ENCODE measurements around the gene CLK4. TPM values are rescaled to one million over a fixed set of nuclear protein-coding genes. Genes with fewer than 3 reads are reported as not detected.
A peak's percentile ranks its signal among the peaks of the same experiment; 100 is the strongest.
"Not testable (repeated sequence)": the region's sequence is repeated elsewhere in the genome, so short reads cannot be mapped to it uniquely, and the experiment has no call there.

Gene CLK4
- total RNA-seq, 1 donor from 2014 or later: 23.5 TPM

DNA sequence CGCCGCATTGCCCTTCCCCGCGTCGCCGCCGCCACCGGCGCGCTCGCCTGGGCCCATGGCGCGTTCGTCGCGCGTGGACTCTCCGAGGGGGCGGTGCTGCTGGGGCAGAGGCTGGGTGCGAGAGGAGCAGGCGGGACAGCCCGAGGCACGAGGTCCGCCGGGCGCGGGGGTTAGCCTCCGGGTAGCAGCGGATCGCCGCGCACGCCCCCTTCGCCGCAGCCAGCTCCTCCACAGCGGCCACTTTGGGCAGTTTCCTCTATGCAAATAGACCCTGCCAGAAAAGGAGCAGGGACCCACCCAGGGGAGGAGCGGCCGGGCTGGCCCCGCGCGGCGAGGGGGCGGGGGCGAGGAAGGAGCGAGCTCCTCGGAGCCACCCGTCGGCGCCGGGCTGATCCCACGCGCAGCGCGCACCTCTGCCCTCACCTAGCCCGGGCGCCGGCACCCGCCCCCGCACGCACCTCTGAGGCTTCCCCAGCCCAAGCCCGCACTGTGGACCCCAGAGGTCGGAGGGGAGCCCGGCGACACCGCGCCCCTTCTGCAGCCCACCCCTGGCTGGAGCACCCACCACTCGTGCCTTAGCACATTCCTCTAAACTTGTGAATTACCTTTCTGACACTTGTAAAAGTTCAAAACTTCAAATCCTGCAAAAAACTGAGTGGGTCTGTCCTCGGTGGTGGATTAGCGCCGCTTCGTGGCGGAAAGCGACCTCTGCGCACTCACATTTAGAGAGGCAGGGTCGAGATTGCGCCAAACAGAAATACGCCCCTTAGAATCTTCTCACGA lies 36.5 kb downstream of the CLK4 start, which contains the start of gene COL23A1:
Gene COL23A1 (minus strand): TSS at position 253 of the 783 bp plus-strand sequence.
- intact Hi-C loops (cut with micrococcal nuclease): no loop called here
- peak; percentile 90 for ATAC-seq
- peak; percentile 83 for DNase-seq

DNA sequence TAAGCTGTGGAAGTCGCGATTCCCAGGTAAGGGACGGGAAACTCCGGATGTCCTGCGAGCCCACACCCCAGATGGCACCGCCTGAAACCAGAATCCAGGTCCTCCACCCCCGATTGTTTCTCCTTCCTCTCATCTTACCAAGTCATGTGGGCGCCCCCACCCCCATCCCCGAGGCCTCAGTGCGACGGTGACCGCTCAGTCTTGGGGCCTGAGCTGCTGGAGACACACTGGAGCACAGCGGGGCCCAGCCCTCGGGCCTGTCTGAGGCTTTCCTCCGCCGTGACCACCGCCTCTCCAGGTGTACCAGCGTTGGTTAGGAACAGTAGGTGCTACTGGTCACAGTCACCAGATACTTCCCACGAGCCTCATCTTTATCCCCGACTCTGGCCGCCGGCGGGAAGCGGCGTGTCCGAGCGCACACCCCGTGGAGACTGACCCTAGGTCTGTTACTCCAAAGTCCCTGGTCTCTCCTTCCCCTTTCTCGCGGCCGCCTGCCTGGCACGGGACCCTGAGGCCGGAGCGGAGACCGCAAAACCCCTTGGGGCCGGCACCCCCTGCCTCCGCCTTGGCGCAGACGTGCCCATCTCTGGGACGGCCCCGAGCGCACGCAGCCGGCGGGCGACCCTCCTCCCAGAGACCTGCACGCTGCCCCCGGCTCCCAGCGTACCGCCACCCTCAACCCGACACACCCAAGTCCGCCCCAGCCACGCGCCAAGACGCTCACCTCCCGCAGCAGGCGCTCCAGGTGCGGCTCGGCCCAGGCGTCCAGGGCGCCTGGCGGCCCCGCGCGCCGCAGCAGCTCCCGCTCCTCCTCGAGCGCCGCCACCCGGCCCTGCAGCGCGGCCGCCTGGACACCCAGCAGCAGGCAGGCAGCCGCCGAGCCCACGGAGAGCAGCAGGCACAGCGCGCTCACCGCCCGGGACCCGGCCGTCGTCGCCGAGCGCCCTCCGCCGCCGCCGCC lies 37.4 kb downstream of the CLK4 start:
- peak; percentile 75 for DNase-seq
- intact Hi-C loops (cut with micrococcal nuclease): no loop called here
- ATAC-seq: peak; percentile 56

DNA sequence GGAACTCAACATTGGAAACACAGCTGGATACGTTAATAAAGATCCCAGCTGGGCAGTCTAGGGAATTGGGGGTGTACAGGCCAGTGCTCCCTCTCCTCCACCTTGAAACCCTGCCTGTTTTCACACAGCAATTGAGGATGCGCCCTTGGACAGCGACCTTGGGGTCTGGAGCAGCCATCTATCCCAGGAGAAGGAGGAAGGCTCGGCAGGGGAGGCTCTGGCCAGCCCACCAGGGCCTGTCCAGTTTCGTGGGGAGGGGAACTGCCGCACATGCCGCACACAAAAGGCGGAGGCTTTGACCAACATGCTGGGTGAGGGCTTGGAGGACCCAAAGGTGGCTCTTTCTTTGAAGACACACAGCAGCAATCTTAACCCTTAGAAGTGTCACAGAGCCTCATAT lies 38.1 kb downstream of the CLK4 start:
- intact Hi-C loops (cut with micrococcal nuclease): no loop called here
- ATAC-seq (no peak), DNase-seq (no peak)

DNA sequence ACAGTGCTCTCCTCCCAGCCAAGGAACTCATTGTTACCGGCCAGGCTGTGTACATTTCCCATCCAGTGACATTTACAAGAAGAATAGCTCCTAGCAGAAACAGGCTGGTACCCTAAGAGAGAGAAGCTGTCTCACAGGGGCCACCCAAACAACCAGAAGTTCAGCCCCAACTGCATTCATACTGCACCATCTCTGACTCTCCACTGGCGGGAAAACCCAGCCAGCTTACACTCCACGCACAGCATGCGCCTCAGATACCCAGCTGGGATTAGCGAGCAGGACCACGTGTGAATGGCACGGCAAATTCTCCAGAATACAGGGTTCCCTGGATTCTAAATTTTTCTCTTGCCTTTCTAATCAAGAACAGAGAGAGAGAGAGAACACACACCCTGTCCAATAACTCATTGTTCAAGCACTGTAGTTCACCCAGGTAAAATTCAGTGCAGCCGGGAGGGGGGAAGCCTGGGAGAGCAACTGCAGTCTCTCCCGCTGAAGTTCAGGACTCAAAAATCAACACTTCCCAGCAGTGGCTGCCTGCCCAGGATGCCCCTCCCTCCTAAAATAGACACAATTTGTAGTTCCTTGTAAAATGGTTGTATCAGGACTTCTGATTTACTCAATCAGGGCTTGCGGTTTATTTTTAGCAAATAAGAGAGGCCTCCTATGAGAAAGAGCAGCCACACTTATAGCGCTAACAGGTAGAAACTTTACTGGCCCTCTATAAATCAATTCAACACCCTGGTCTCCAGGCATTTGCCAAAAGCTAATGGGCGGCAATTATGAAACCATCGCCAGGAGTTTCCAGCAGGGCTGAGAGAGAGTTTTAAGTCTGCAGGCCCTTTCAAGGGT lies 38.9 kb downstream of the CLK4 start:
- ATAC-seq (no peak), DNase-seq (no peak)
- intact Hi-C loops (cut with micrococcal nuclease): no loop called here

DNA sequence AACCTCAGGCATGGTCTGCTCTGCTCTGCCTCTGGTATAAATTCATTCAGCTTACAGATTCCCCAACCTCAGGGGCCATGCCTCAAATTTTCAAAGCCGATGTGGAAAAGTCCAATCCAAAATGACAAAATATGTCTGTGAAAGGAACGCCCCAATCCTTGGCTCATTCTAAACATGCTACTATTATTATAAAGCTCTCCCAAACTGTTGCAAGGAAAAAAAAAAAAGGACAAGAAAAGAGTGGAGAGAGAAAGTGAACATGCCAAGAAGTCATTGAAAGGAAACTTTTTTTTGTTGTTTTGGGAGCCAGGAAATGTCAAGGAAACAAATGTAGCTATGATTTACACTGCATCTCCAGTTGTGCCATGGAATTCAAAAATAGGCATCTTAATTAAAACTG lies 40.5 kb downstream of the CLK4 start:
- DNase-seq: no peak
- ATAC-seq: no peak
- intact Hi-C loops (cut with micrococcal nuclease): no loop called here

DNA sequence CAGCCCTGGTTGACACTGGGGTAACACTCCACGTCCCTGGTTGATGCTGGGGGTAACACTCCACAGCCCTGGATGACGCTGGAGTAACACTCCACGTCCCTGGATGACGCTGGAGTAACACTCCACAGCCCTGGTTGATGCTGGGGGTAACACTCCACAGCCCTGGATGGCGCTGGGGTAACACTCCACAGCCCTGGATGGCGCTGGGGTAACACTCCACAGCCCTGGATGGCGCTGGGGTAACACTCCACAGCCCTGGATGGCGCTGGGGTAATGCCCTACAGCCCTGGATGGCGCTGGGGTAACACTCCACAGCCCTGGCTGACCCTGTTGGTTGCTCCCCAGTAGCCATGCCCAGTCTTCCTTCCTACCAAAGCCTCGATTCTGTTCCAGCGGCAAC lies 41.4 kb downstream of the CLK4 start:
- DNase-seq (peak; percentile 55), ATAC-seq (peak; percentile 46)
- intact Hi-C loops (cut with micrococcal nuclease): not testable (repeated sequence)

DNA sequence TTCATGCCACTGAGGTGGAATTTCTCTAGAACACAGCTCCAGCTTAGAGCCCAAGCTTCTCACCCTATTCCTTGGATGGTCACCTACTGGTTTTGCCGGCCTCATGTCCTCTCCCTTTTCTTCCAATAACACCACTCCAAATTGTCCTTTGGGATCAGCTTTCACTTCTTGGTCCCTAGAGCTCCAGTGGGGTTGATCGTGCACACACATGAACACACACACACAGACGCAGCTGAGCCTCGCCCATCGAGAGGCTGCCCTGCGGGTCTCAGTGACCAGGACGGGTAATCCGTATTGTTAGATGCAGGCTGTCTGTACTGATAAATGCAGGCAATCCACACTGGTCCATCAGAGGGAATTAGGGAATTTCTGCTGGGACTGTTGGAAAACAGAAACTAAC lies 43.6 kb downstream of the CLK4 start:
- intact Hi-C loops (cut with micrococcal nuclease): no loop called here
- ATAC-seq (no peak), DNase-seq (no peak)

DNA sequence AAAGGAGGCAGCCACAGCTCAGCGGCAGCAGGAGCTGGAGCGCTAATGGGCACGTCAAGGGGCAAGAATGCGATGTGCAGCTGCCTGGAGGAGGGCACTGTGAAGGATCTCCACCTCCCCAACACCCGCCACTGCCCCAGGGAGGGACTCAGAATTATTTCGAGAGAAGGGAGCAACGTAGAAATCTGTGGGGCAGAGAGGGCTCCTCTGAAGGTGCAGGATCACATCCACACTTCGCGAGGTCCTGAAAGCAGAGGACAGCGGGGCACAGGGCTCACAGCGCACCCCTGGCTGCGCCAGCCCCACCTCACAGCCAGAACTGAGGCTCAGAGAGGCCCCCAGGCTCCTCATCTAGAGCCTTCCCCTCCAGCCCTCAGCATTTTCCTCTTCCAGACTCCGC lies 44.6 kb downstream of the CLK4 start:
- no peak for DNase-seq
- intact Hi-C loops (cut with micrococcal nuclease): no loop called here

DNA sequence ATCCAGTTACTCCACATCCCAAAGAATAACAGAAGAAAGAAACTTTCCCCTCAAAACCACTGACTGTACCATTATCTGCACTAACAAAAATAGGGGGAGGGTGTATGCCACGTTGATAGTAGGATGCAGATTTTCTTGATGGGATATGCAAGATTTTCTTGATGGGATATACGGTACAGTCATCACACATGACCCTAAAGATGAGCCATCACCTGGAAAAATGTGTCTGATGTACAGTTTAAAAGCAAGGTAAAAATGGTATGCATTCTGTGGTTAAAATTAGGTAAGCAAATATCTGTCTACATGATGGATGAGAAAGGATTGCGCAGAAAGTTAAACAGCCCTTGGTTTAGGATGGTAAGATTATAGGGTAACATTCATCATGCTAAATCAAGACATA lies 45.2 kb downstream of the CLK4 start:
- intact Hi-C loops (cut with micrococcal nuclease): no loop called here
- DNase-seq: no peak
- ATAC-seq: no peak

More for the DNA sequence above, 44.6 kb downstream of the CLK4 start:
- no peak for ATAC-seq

DNA sequence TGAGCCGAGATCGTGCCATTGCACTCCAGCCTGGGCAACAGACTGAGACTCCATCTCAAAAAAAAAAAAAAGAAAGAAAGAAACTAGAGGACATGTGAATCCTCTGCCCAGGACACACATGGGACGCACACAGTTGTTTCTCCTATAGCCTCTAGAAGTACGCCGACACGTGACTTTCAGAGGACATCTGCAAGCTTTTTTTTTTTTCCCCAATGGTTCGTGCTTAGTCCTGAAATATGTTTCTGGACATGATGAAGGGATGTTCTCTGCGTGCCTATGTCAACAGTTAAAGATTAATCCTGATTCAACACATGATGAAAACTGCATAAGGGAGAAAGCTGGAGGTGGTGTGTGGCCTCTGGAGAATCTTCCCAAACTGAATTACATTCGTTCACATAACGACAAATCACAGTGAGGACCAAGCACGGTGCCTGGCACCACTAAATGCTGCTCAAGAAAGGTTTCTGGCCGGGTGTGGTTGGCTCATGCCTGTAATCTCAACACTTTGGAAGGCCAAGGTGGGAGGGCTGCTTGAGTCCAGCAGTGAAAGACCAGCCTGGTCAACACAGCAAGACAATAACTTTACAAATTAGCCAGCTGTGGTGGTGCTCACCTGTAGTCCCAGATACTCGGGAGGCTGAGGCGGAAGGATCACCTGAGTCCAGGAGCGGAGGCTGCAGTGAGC lies 46.4 kb downstream of the CLK4 start:
- ATAC-seq: no peak
- DNase-seq: no peak
- intact Hi-C loops (cut with micrococcal nuclease): no loop called here

DNA sequence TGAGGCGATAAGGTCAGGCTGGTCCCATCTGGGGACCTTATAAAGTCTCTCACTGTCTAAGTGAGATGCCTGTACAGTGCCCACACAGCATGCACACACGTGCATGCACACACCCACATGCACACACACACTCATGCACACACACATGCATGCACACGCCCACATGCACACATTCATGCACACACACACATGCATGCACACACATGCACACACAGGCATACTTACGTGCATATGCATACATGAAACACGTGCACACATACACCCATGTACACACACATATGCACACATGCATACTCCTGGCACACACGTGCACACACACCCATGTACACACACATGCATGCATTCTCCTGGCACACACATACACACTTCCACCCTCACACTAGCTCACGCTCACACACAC lies 48.9 kb downstream of the CLK4 start:
- ATAC-seq: no peak

DNA sequence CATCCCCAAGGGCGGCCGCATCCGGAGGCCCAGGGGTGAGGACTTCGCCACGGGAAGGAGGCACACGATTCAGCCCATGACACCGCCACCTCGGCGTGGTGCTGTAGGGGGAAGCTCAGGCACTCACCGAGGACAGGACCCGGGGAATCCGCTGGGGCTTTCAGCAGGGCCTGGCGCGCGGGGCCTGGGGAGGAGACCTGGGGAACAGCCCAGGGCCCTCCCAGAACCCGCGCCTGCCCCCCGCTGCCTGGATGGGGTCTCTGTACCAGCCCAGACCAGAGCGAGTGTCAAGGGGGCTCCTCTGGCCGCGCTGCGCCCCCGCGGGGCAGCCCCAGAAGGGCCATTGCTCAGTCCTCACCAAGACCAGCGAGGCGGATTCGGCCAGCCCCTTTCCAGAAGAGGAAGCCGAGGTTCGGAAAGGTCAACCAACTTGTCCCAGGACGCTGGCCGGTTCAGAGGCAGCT lies 49.4 kb downstream of the CLK4 start:
- ATAC-seq: no peak
- no peak for DNase-seq
- intact Hi-C loops (cut with micrococcal nuclease): no loop called here

More for the DNA sequence above, 48.9 kb downstream of the CLK4 start:
- intact Hi-C loops (cut with micrococcal nuclease): no loop called here
- DNase-seq: no peak

DNA sequence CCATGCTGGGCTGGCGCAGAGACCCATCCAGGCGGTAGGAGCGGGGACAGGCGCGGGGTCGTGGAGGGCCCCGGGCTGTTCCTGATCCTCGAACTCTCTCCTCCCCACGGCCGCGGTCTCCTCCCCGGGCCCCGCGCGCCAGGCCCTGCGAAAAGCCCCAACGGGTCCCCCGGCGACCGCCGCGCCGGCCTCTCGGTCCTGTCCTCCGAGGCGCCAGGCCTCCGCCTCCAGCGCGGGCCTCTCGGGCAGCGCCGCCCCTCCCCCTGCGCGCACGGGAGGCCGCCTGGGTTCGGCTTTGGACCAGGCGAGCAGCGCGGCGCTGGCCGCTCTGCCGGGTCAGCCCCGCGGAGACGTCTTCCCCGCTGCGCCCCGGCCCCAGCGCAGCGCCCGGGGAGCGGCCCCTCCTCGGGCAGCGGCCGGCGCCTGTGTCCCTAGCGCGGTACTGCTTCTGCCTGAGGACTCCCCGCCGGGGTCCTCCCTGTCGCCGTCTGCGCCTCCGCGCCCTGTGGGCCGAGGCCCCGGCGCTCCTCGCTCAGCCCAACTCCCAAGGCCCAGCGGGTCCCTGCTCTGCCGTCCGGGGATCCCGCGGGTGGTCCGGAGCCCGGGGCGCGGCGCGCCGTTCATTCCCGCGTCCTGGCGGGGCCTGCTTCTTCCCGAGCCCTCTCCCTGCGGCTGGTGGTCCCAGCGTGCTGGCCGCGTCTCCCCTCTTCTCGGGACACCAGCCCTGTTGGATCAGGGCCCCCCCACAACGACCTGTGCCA lies 50.1 kb downstream of the CLK4 start:
- intact Hi-C loops (cut with micrococcal nuclease): no loop called here
- peak; percentile 52 for DNase-seq
- peak; percentile 65 for ATAC-seq

DNA sequence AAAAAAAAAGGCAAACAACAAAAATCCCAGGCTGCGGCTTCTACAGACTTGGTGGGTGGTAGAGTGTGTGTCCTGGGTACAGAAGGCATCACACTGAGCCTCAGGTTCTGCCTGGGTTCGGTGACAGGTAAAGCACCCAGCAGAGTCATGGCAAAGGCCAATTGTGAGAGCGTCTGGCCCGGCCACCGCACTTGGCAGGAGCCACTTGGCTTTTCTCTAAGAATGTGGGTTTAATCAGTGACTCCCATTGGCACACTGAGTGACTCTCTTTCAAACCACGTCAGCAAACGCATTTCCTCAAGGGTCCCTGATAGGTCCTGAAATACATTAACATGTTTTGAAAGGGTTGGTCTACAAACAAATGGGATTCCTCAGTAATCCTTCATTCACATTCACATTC lies 53.6 kb downstream of the CLK4 start:
- peak; percentile 93 for ATAC-seq
- DNase-seq: peak; percentile 72
- intact Hi-C loops (cut with micrococcal nuclease): no loop called here

DNA sequence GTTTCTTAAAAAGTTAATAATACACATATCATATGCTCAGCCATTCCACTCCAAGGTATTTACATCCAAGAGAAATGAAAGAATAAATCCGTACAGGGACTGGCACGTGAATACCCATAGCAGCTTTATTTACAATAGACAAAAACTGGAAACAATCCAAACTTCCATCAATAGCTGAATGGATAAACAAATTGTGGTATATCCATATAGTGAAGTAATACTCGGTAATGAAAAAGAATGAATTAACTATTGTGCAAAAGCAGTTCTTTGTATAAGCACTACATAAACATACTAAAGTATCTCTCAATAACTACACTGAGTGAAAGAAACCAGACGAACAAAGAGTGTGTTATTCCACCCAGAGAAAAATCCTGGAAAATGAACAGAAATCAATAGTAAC lies 54.2 kb downstream of the CLK4 start:
- intact Hi-C loops (cut with micrococcal nuclease): no loop called here
- ATAC-seq (no peak), DNase-seq (no peak)

DNA sequence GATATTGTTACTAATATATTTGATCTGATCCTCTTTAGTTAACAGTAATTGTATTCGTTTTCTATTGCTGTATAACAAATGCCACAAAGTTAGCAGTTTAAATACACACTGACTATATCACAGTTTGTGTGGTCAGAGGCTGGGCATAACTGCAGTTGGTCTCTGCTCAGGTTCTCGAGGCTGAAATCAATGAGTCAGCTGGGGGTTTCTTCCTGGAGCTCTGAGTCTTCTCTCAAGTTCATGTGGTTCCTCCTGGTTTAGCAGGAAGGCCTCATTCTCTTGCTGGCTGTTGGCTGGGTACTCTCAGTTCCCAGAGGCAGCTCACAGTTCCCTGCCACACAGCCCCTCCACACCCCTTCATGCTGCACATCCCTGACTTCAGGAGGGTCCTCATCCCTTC lies 57.4 kb downstream of the CLK4 start:
- DNase-seq (no peak), ATAC-seq (no peak)
- intact Hi-C loops (cut with micrococcal nuclease): no loop called here

DNA sequence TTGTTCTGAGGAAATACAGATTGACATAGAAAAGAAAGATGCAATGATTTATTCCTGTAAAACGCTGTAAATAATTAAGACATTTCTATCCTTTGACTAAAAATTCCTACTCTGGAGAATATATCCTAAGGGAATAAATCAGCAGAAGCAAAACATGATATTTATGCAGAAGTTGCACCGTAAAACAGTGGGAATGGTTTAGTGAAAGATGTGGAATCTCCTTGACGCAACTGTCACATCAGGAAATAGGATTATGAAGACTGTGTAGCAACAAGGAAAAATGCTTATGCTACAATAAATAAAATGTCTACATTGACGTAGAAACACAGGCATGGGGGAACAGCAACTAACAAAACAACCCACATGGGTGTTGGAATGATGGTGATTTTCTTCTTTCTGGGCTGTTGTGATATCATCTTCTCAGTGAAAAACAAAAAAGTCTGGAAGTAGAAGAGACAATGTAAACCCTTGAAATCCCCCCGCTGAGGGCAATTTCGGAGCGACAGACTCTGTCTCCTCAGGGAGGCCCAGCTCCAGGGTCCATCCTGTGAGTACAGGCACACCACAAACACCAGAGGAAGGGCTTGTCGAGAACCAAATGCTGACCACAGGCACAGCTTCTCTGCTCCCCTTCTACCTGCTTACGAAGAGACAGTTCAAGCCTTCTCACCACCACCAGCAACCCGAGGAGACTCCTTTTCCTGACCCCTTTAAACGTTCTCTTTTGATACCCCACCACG lies 61.9 kb downstream of the CLK4 start:
- ATAC-seq (no peak), DNase-seq (no peak)
- intact Hi-C loops (cut with micrococcal nuclease): no loop called here
